Esophagus squamous epithelium (tissue), 5 donors: ENCODE data around the gene GRAMD1C. TPM values are rescaled to one million over a fixed set of nuclear protein-coding genes. Genes with fewer than 3 reads are reported as not detected.

Source experiments
- DNase-seq: peaks from one replicate; lab custom pipeline; 2025; lab: John Stamatoyannopoulos, UW
- H3K27ac ChIP-seq, 4 donors: fragments of 200-600 bp; sonication (generic); one replicate each; pipeline ENCODE4 v1.5.1; 2016 to 2019; ENCODE audit warnings: mild to moderate bottlenecking in 1 of 4
- H3K27me3 ChIP-seq, 4 donors: fragments of 200-600 bp; sonication (generic); 1 replicate in 3 of 4; 2 replicates in 1 of 4; pipeline versions ENCODE4 v1.5.1 to v1.6.0; 2017 to 2021; ENCODE audit warnings: antibody characterized with exemption in 1 of 4
- H3K36me3 ChIP-seq, 3 donors: fragments of 200-600 bp; sonication (generic); one replicate each; pipeline ENCODE4 v1.5.1; 2016 to 2019
- H3K4me1 ChIP-seq, 3 donors: fragments of 200-600 bp; sonication (generic); one replicate each; pipeline ENCODE4 v1.5.1; 2017 to 2019
- H3K4me3 ChIP-seq, 4 donors: fragments of 200-600 bp; sonication (generic); 1 replicate in 3 of 4; 2 replicates in 1 of 4; pipeline ENCODE4 v1.5.1; 2016 to 2019; ENCODE audit warnings: mild to moderate bottlenecking in 2 of 4, moderate library complexity in 1 of 4
- H3K9me3 ChIP-seq, 3 donors: fragments of 200-600 bp; sonication (generic); one replicate each; pipeline ENCODE4 v1.5.1; 2016 to 2019
- CTCF ChIP-seq, 6 experiments: fragments of 450-650 bp in 4 of 6; fragments of 200-600 bp in 2 of 6; sonication (generic) in 2 of 6; IDR thresholded peaks; one replicate each; pipeline ENCODE4 v1.5.1; 2016 to 2019; ENCODE audit warnings: antibody characterized with exemption in 6 of 6, mild to moderate bottlenecking in 4 of 6, moderate library complexity in 4 of 6
- POLR2A ChIP-seq, 4 donors: fragments of 450-650 bp; IDR thresholded peaks; one replicate each; pipeline ENCODE4 v1.6.1; 2017; ENCODE audit warnings: antibody characterized with exemption in 4 of 4, mild to moderate bottlenecking in 4 of 4, moderate library complexity in 3 of 4
- WGBS, 2 donors: methylation state at CpG; one replicate each; pipeline ENCODE4 v1.1.5; 2018; 5-methylcytosine and 5-hydroxymethylcytosine counted together
- intact Hi-C: fragments of 100-400 bp; cut with DNase I; formaldehyde crosslinking; loops from one replicate; pipeline ENCODE4 v1.15.0; 2022
- total RNA-seq, 4 donors: library from RNA; depleted of rRNA; stranded (reverse); fragments of >200 nt; gene quantifications; one replicate each; pipeline ENCODE4 v1.1.0, GENCODE V29; 2016
- donor health status: DM: yes; HTN: yes; CAD: no.

GRAMD1C gene
- total RNA-seq, 4 donors from 2014 or later, result 4.4 to 12.6 (median 6.6) TPM

GRCh38 chr3:113963879-113964278 is 125.3 kb downstream of the GRAMD1C start:
- intact Hi-C loops, result no loop called here
- Histone ChIP-seq H3K36me3 (peaks cover 0 to 17% (median 0%) of the 10 kb centered on the region in 3 donors), H3K27ac (no peak overlapping the region), H3K9me3 (no peaks in the 10 kb centered on the region), H3K27me3 (no peaks in the 10 kb centered on the region), H3K4me1 (no peaks in the 10 kb centered on the region), H3K4me3 (no peak overlapping the region)
- no peak for DNase-seq
- WGBS, 2 donors, result 84 to 92% methylated on average over 3 of the region's 3 CpGs
- TF ChIP-seq CTCF (IDR thresholded peaks at IDR 0.05) (no peak), POLR2A (IDR thresholded peaks at IDR 0.05) (no peak)

- peaks cover 0 to 10% (median 0%) of the 10 kb centered on the region in 3 donors for H3K36me3 ChIP-seq
- intact Hi-C loops, result no loop called here
- H3K27me3 ChIP-seq, result no peaks in the 10 kb centered on the region
- no peak overlapping the region for H3K4me3 ChIP-seq
- no peak for DNase-seq
- no peaks in the 10 kb centered on the region for H3K4me1 ChIP-seq
- WGBS, 2 donors, result 71 to 72% methylated on average over 2 of the region's 2 CpGs
- no peak for TF ChIP-seq POLR2A (IDR thresholded peaks at IDR 0.05)
- no peak for TF ChIP-seq CTCF (IDR thresholded peaks at IDR 0.05)
- no peaks in the 10 kb centered on the region for H3K9me3 ChIP-seq
- H3K27ac ChIP-seq, result no peak overlapping the region
These were observed 127.6 kb downstream of the GRAMD1C start for GRCh38 chr3:113966172-113966571.

GRCh38 chr3:113968986-113969385 is 130.4 kb downstream of the GRAMD1C start:
- 52 to 53% methylated on average over 2 of the region's 2 CpGs for WGBS, 2 donors
- Histone ChIP-seq H3K36me3 (peaks cover 0 to 5% (median 0%) of the 10 kb centered on the region in 3 donors), H3K27ac (no peak overlapping the region), H3K27me3 (no peaks in the 10 kb centered on the region), H3K4me1 (no peaks in the 10 kb centered on the region), H3K4me3 (no peak overlapping the region), H3K9me3 (peaks cover 0 to 11% (median 0%) of the 10 kb centered on the region in 3 donors)
- intact Hi-C loops, result no loop called here
- TF ChIP-seq POLR2A (IDR thresholded peaks at IDR 0.05) (no peak), CTCF (IDR thresholded peaks at IDR 0.05) (no peak)
- no peak for DNase-seq

- 87 to 97% methylated on average over 4 of the region's 4 CpGs for WGBS, 2 donors
- H3K9me3 ChIP-seq, result peaks cover 0 to 16% (median 0%) of the 10 kb centered on the region in 3 donors
- H3K4me1 ChIP-seq, result no peaks in the 10 kb centered on the region
- H3K36me3 ChIP-seq, result peaks cover 0 to 50% (median 0%) of the 10 kb centered on the region in 3 donors
- no peaks in the 10 kb centered on the region for H3K27me3 ChIP-seq
- no peak overlapping the region for H3K4me3 ChIP-seq
- no peak overlapping the region for H3K27ac ChIP-seq
- no peak for TF ChIP-seq POLR2A (IDR thresholded peaks at IDR 0.05)
- no peak for DNase-seq
- intact Hi-C loops, result no loop called here
These were observed 139.2 kb downstream of the GRAMD1C start for GRCh38 chr3:113977822-113978221.

GRCh38 chr3:113979916-113980315 is 141.3 kb downstream of the GRAMD1C start:
- Histone ChIP-seq H3K4me3 (no peak overlapping the region), H3K36me3 (peaks cover 0 to 55% (median 0%) of the 10 kb centered on the region in 3 donors), H3K4me1 (no peaks in the 10 kb centered on the region), H3K9me3 (no peaks in the 10 kb centered on the region), H3K27ac (no peak overlapping the region), H3K27me3 (no peaks in the 10 kb centered on the region)
- TF ChIP-seq POLR2A (IDR thresholded peaks at IDR 0.05), result no peak
- no peak for TF ChIP-seq CTCF (IDR thresholded peaks at IDR 0.05)
- intact Hi-C loops, result no loop called here
- WGBS, 2 donors, result 73% methylated on average over 1 of the region's 1 CpG; no CpG with 5 or more reads in 1 of the 2 donors
- DNase-seq, result no peak

GRCh38 chr3:113981803-113982202 is 143.2 kb downstream of the GRAMD1C start:
- TF ChIP-seq POLR2A (IDR thresholded peaks at IDR 0.05), result no peak
- no peak for TF ChIP-seq CTCF (IDR thresholded peaks at IDR 0.05)
- Histone ChIP-seq H3K36me3 (peaks cover 0 to 61% (median 0%) of the 10 kb centered on the region in 3 donors), H3K4me1 (no peaks in the 10 kb centered on the region), H3K27me3 (no peaks in the 10 kb centered on the region), H3K4me3 (no peak overlapping the region), H3K27ac (no peak overlapping the region), H3K9me3 (no peaks in the 10 kb centered on the region)
- intact Hi-C loops, result no loop called here
- no peak for DNase-seq
